SH-SY5Y (cell line): ENCODE results near the gene SREBF2.

ENCODE experiments used
- GATA2 ChIP-seq: IDR thresholded peaks from 2 replicates; pipeline ENCODE4 v1.6.1; 2011; ENCODE audit warnings: mild to moderate bottlenecking, low read depth, low read length
- GATA3 ChIP-seq: IDR thresholded peaks from 2 replicates; pipeline ENCODE4 v1.6.1; 2011; ENCODE audit warnings: low read depth, mild to moderate bottlenecking, low read length, moderate library complexity

The SREBF2 gene

GRCh38 chr22:41827671-41828070 is 5.2 kb upstream of the SREBF2 start:
- TF ChIP-seq GATA2 (no peak), GATA3 (no peak)

GRCh38 chr22:41828516-41828915 is 4.4 kb upstream of the SREBF2 start:
- no peak for TF ChIP-seq GATA2
- no peak for TF ChIP-seq GATA3

DNA sequence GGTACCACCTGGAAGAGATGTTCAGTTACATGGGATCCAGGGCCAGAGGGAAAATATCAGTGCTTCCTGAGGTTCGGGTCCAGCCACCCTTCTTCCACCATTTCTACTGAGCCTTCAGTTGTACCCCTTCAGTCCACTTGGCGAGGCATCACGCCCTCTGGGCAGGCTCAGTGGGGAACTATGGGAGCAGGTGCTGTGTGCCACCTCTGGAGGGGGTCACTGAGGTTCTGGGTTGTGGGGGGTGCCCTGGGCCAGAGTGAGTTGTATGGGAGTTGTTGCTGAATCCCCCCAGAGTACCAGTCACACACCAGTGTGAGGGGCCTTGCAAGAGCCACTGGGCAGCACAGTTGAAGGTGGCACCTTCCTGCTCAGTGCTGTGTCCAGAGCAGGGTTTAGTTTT is 2.7 kb upstream of the SREBF2 start:
- TF ChIP-seq GATA2 (no peak), GATA3 (no peak)

GRCh38 chr22:41831383-41831782 is 1.5 kb upstream of the SREBF2 start:
- no peak for TF ChIP-seq GATA2
- no peak for TF ChIP-seq GATA3

GRCh38 chr22:41831828-41832552 is 915 bp upstream of the SREBF2 start:
- TF ChIP-seq GATA3 (no peak), GATA2 (no peak)

DNA sequence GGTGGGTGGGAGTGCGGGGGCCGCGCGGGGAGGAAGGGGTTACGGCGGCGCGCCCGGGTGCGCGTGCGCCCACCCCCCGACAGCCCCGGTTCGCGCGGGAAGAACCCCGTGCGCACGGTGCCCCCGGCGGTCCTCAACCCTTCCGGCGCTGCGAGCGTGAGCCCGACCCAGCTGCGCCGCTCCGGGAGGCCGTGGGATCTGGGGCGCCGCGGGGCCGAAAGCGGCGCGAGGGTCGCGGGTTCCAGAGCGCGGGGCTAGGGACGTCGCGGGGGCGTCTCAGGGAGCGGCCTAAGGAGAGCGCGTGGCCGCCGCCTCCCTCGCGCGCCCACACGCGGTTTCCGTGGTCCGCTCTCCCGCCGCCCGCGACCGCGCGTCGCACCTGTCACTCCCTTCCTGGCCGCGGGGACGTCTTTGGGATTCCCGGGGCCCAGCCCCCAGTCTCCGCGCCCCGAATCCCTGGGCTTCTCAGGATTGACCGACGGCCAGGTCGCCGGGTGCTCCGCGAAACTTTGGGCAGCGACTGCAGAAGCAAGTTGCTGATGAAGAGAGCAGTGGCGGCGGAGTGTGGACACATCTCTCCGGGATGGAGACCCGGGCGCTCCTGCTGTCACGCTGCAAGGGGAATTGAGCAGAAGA is 582 bp downstream of the SREBF2 start:
- TF ChIP-seq GATA2 (no peak), GATA3 (no peak)

DNA sequence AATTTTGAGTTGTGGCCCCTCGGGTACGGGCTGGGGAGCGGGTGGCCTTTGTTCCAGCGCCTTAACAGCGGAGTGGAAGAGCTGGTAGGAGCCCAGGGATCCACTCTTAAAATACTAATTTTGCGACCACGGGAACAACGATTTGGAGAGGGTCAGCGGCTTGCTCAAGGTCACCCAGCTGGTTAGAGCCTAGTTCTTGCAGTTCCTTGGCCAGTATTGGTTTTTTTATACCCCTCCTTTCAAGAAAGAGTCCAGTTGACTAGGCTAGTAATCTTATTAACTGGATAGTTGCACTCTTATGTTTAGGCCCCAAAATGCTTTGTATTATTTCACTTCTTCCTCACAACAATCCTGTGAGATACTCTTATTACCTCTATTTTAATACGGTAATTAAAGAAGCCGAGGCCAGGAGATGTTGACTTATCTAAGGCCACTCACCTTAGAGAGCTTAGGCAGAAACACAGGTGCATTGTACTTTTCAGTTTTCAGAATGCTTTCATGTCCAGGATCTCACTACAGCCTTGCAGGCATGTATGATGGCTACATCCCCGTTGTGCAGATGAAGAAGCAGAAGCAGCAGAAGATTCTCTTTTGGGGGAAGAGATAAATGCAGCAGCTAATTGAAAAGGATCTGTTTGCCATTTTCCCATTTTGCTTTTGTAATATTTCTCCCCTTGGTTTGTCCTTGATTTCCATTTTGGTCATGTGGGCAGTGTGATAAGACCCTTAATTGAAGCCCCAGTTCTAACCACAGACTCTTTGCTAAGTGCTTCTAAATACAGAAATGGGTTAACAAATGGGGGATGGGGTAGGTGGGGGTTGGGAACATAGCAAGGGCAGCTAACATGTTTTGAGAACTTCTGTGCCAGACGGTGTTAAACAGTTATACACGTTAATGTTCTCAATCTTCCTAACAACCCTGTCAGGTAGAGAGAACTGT is 1.4 kb downstream of the SREBF2 start:
- TF ChIP-seq GATA2 (no peak), GATA3 (no peak)

DNA sequence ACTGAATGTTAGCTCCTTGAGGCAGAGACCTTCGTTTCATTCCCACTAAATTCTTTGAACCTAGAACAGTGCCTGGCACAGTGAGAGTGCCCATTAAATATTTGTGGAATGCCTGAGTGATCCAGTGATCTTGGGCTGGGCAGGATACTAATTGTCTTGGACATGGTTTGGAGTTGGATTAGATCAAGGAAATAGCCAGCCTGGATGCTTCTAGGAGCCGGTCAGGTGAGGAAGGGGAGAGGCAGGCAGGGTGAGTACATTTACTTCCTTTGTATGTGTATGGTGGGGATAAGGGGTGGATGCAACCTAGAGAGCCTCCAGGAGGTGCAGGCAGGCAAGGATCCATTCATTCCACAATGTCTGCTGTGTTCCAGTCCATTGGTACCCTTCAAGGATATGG is 3.6 kb downstream of the SREBF2 start:
- TF ChIP-seq GATA2 (no peak), GATA3 (no peak)

GRCh38 chr22:41838842-41839618 is 6.1 kb downstream of the SREBF2 start:
- TF ChIP-seq GATA3 (no peak), GATA2 (no peak)

DNA sequence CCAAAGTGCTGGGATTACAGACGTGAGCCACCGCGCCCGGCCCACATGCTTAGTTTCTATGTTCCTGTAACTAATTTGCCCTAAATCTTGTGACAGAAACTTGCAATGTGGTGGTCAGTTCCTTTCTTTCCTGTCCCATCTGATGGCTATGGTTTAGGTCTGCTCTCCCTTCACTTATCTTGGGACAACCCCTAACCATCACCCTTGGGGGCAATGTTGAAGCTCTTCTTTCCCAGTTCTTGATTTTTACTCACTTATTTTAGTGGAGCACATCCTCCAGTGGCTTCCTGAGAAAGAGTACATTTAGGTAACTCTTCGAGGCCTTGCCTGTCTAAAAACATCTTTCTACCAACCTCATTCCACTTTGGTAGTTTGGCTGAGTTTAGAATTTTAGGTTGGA is 7.3 kb downstream of the SREBF2 start:
- TF ChIP-seq GATA3 (no peak), GATA2 (no peak)

GRCh38 chr22:41841085-41841712 is 8.3 kb downstream of the SREBF2 start:
- TF ChIP-seq GATA3, result no peak
- no peak for TF ChIP-seq GATA2

- TF ChIP-seq GATA2 (no peak), GATA3 (no peak)
Observed at GRCh38 chr22:41842996-41843970, 10.4 kb downstream of the SREBF2 start.

DNA sequence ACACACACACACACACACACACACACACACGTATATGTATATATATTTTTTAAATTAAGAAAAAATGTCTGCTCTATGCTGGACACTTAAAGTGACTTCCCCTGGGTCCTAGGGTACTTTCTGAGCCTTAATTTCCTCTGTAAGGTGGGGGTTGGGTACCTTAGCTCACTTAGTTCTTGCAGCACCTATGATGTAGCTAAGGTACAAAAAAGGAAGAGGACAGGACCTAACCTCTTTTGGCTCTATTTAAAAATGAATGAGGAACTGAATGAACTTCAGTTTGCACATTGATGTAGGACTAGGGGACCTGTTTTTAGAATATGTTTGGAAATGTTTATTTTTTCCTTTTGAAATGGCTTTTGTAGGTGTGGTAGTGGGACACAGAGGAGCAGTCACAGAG is 11.1 kb downstream of the SREBF2 start:
- no peak for TF ChIP-seq GATA3
- TF ChIP-seq GATA2, result no peak
